ENCODE measurements around the gene RBBP8NL.

RBBP8NL gene

DNA sequence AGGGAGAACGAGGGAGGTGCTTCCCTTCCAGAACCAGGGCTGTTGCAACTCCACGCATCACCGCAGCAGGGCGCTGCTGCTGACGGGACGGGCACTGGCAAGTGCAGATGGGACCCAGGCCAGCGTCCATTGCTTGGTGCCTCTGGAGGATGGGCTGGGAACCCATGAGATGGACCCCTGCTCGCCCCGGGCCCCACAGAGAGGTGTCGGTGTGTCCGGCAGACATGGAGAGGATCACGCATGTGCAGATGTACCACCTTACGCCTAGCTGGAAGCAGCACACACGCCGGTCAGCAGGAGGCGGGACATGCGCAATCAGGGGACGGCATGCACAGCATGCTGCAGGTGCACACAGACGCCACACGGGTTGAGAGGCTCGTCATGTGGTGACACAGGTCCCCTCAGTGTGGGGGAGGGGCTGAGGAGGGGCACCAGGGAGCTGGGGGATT, 26.0 kb downstream of the RBBP8NL start:
- Histone ChIP-seq H3K9me2 (ENCODE audit: low read depth, low read length) (no peaks in the 10 kb centered on the region), H3K4me3 (ENCODE audit: low read depth, low read length, poor library complexity, severe bottlenecking) (peak overlapping the region; percentile 41), H3F3A (ENCODE audit: insufficient read depth, low read length) (no peaks in the 10 kb centered on the region; the same call in 1 of the 2 replicates), H3K79me2 (ENCODE audit: insufficient read depth, low read length) (0 out of 2 replicates have a peak, but pooled peaks cover 3% of the 10 kb centered on the region), H3K9me3 (ENCODE audit: low read length) (no peaks in the 10 kb centered on the region), H3K27me3 (ENCODE audit: insufficient read depth, low read length) (no peaks in the 10 kb centered on the region), H3K4me1 (ENCODE audit: insufficient read depth, low read length, severe bottlenecking) (peaks cover 37% of the 10 kb centered on the region), H3K36me3 (ENCODE audit: insufficient read depth, low read length) (peaks cover 20% of the 10 kb centered on the region; the same call in 1 of the 2 replicates), H3K4me2 (ENCODE audit: low read length) (peak overlapping the region; percentile 46), H2AFZ (ENCODE audit: low read length) (no peak overlapping the region), H3K27ac (ENCODE audit: low read depth, low read length, poor library complexity, severe bottlenecking) (peak overlapping the region; percentile 79), H3K9ac (ENCODE audit: low read length) (peak overlapping the region; percentile 19; the same call in 1 of the 2 replicates), H4K20me1 (ENCODE audit: insufficient read depth, low read length) (no peaks in the 10 kb centered on the region)
- TF ChIP-seq, protein P1, sequence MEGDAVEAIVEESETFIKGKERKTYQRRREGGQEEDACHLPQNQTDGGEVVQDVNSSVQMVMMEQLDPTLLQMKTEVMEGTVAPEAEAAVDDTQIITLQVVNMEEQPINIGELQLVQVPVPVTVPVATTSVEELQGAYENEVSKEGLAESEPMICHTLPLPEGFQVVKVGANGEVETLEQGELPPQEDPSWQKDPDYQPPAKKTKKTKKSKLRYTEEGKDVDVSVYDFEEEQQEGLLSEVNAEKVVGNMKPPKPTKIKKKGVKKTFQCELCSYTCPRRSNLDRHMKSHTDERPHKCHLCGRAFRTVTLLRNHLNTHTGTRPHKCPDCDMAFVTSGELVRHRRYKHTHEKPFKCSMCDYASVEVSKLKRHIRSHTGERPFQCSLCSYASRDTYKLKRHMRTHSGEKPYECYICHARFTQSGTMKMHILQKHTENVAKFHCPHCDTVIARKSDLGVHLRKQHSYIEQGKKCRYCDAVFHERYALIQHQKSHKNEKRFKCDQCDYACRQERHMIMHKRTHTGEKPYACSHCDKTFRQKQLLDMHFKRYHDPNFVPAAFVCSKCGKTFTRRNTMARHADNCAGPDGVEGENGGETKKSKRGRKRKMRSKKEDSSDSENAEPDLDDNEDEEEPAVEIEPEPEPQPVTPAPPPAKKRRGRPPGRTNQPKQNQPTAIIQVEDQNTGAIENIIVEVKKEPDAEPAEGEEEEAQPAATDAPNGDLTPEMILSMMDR (IDR thresholded peaks at IDR 0.05; ENCODE audit: low read length): peak; percentile 75
- TF ChIP-seq EZH2 (IDR thresholded peaks at IDR 0.05; ENCODE audit: borderline replicate concordance, low read length): no peak

DNA sequence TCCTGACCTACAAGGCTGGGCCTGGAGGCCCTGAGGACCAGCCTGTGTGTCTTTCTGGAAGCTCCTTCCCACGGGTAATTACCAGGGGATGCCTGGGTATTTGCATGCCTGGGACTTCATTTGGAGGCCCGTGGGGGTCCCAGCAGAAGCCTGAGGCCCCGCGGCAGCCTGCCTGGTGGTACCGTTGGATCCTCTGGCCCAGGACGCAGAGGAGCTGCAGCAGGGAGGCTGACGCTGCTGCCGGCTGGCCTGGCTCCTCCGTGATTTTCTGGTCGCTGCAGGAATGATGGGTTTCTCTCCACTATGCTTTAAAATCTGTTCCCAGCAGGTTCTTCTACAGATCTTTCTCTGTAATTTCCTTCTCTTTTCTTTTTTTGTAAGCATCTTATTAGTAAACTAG, 26.8 kb downstream of the RBBP8NL start:
- H3K36me3 ChIP-seq (ENCODE audit: insufficient read depth, low read length): peaks cover 20% of the 10 kb centered on the region; the same call in 1 of the 2 replicates
- H2AFZ ChIP-seq (ENCODE audit: low read length): no peak overlapping the region
- H3K4me3 ChIP-seq (ENCODE audit: low read depth, low read length, poor library complexity, severe bottlenecking): no peak overlapping the region
- H3F3A ChIP-seq (ENCODE audit: insufficient read depth, low read length): no peaks in the 10 kb centered on the region; the same call in 1 of the 2 replicates
- H3K27ac ChIP-seq (ENCODE audit: low read depth, low read length, poor library complexity, severe bottlenecking): peak overlapping the region; percentile 79
- no peaks in the 10 kb centered on the region for H3K9me2 ChIP-seq (ENCODE audit: low read depth, low read length)
- TF ChIP-seq, protein P1 (IDR thresholded peaks at IDR 0.05; ENCODE audit: low read length): no peak
- no peak for TF ChIP-seq EZH2 (IDR thresholded peaks at IDR 0.05; ENCODE audit: borderline replicate concordance, low read length)
- H3K9me3 ChIP-seq (ENCODE audit: low read length): no peaks in the 10 kb centered on the region
- peak overlapping the region; percentile 46 for H3K4me2 ChIP-seq (ENCODE audit: low read length)
- H3K79me2 ChIP-seq (ENCODE audit: insufficient read depth, low read length): no peaks in the 10 kb centered on the region
- no peaks in the 10 kb centered on the region for H4K20me1 ChIP-seq (ENCODE audit: insufficient read depth, low read length)
- no peaks in the 10 kb centered on the region for H3K27me3 ChIP-seq (ENCODE audit: insufficient read depth, low read length)
- H3K4me1 ChIP-seq (ENCODE audit: insufficient read depth, low read length, severe bottlenecking): peaks cover 29% of the 10 kb centered on the region
- H3K9ac ChIP-seq (ENCODE audit: low read length): peak overlapping the region; percentile 19; the same call in 1 of the 2 replicates

DNA sequence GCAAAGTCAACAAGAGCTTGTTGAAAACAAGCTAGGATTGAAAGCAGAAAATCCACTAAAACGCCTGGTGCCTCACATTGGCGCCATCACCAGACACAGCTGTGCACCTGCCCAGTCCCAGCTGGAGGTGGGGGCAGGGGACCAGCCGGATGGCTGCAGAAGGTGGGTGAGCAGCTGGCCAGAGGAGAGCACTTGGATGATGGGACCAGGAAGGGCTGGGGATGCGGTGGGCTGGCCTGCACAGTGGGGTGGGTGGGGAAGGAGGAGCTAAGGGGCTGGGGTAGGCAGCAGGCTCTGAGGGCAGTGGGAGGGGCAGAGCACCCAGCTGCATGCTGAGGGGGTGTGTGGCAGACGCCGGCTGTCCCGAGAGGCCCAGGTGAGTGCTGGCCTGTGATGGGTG, 27.3 kb downstream of the RBBP8NL start:
- H3K9ac ChIP-seq (ENCODE audit: low read length): no peak overlapping the region
- no peak overlapping the region for H3K4me2 ChIP-seq (ENCODE audit: low read length)
- no peaks in the 10 kb centered on the region for H3K79me2 ChIP-seq (ENCODE audit: insufficient read depth, low read length)
- no peak overlapping the region for H3K4me3 ChIP-seq (ENCODE audit: low read depth, low read length, poor library complexity, severe bottlenecking)
- H3K9me2 ChIP-seq (ENCODE audit: low read depth, low read length): no peaks in the 10 kb centered on the region
- H3K27ac ChIP-seq (ENCODE audit: low read depth, low read length, poor library complexity, severe bottlenecking): peak overlapping the region; percentile 79
- H3K27me3 ChIP-seq (ENCODE audit: insufficient read depth, low read length): no peaks in the 10 kb centered on the region
- no peaks in the 10 kb centered on the region; the same call in 1 of the 2 replicates for H3F3A ChIP-seq (ENCODE audit: insufficient read depth, low read length)
- peaks cover 24% of the 10 kb centered on the region for H3K4me1 ChIP-seq (ENCODE audit: insufficient read depth, low read length, severe bottlenecking)
- no peak overlapping the region for H2AFZ ChIP-seq (ENCODE audit: low read length)
- TF ChIP-seq, protein P1 (IDR thresholded peaks at IDR 0.05; ENCODE audit: low read length): no peak
- TF ChIP-seq EZH2 (IDR thresholded peaks at IDR 0.05; ENCODE audit: borderline replicate concordance, low read length): no peak
- H4K20me1 ChIP-seq (ENCODE audit: insufficient read depth, low read length): no peaks in the 10 kb centered on the region
- no peaks in the 10 kb centered on the region for H3K9me3 ChIP-seq (ENCODE audit: low read length)
- peaks cover 20% of the 10 kb centered on the region; the same call in 1 of the 2 replicates for H3K36me3 ChIP-seq (ENCODE audit: insufficient read depth, low read length)

All from OCI-LY1 (cell line).